Inflammatory macrophage treated with lipopolysaccharide for 1 hour (primary cell): ENCODE data around the gene PINLYP.

Experiments
- DNase-seq, 2 donors: peaks; one replicate each; pipeline ENCODE4 v3.0.0-alpha.2; 2020 to 2022

The PINLYP gene

GRCh38 chr19:43551399-43552197, 24.0 kb upstream of the PINLYP start:
- DNase-seq: no peak

- no peak for DNase-seq
These were observed 23.5 kb upstream of the PINLYP start for GRCh38 chr19:43552198-43552450.

- DNase-seq: no peak
These were observed 23.0 kb upstream of the PINLYP start for GRCh38 chr19:43552616-43553015.

- no peak for DNase-seq
These were observed 21.9 kb upstream of the PINLYP start for GRCh38 chr19:43553656-43554055.

- DNase-seq: no peak
These were observed 21.2 kb upstream of the PINLYP start for GRCh38 chr19:43554317-43554895.

GRCh38 chr19:43555185-43555770, 20.3 kb upstream of the PINLYP start:
- DNase-seq: peak; percentile 64 to 93

- DNase-seq: peak in 1 of 2 donors; percentile 56
These were observed 14.9 kb upstream of the PINLYP start for GRCh38 chr19:43560687-43561086.

- DNase-seq: no peak
These were observed 14.2 kb upstream of the PINLYP start for GRCh38 chr19:43561139-43561970.

- DNase-seq: peak in 1 of 2 donors; percentile 25
These were observed 13.3 kb upstream of the PINLYP start for GRCh38 chr19:43562226-43562697.

- peak; percentile 82 for DNase-seq
These were observed 12.8 kb upstream of the PINLYP start for GRCh38 chr19:43562698-43563241.

GRCh38 chr19:43563816-43564457, 11.7 kb upstream of the PINLYP start:
- no peak for DNase-seq

- no peak for DNase-seq
These were observed 10.8 kb upstream of the PINLYP start for GRCh38 chr19:43564800-43565199.

GRCh38 chr19:43569657-43570056, 5.9 kb upstream of the PINLYP start:
- no peak for DNase-seq

- no peak for DNase-seq
These were observed 5.3 kb upstream of the PINLYP start for GRCh38 chr19:43570174-43570791.

- DNase-seq: peak; percentile 41 to 88
These were observed 3.4 kb upstream of the PINLYP start for GRCh38 chr19:43572171-43572588.

GRCh38 chr19:43574424-43575155, 1.0 kb upstream of the PINLYP start:
- no peak for DNase-seq

GRCh38 chr19:43575955-43576878, 616 bp downstream of the PINLYP start:
- DNase-seq: no peak

- DNase-seq: no peak
These were observed 3.2 kb downstream of the PINLYP start for GRCh38 chr19:43578787-43579186.

- DNase-seq: no peak
These were observed 5.9 kb downstream of the PINLYP start for GRCh38 chr19:43581467-43581866.

GRCh38 chr19:43582495-43582894, 6.9 kb downstream of the PINLYP start:
- DNase-seq: no peak
